Measurements from ENCODE around the gene TMEM120B.

Gene TMEM120B

GRCh38 chr12:121724925-121725324 is 12.4 kb downstream of the TMEM120B start:
- DNase-seq (ENCODE audit: low read depth): no peak
- no peak overlapping the region for H3K4me3 ChIP-seq (ENCODE audit: control insufficient read depth, low read depth, low read length)
- no peak for TF ChIP-seq CTCF (conservative IDR thresholded peaks at IDR 0.05; ENCODE audit: control insufficient read depth, insufficient read depth, low read depth, low read length)

GRCh38 chr12:121725423-121725822 is 12.9 kb downstream of the TMEM120B start:
- no peak for TF ChIP-seq CTCF (conservative IDR thresholded peaks at IDR 0.05; ENCODE audit: control insufficient read depth, insufficient read depth, low read depth, low read length)
- H3K4me3 ChIP-seq (ENCODE audit: control insufficient read depth, low read depth, low read length): no peak overlapping the region
- no peak for DNase-seq (ENCODE audit: low read depth)

GRCh38 chr12:121729021-121729420 is 16.5 kb downstream of the TMEM120B start:
- H3K4me3 ChIP-seq (ENCODE audit: control insufficient read depth, low read depth, low read length): no peak overlapping the region
- TF ChIP-seq CTCF (conservative IDR thresholded peaks at IDR 0.05; ENCODE audit: control insufficient read depth, insufficient read depth, low read depth, low read length): no peak
- DNase-seq (ENCODE audit: low read depth): no peak

- DNase-seq (ENCODE audit: low read depth): no peak
- TF ChIP-seq CTCF (conservative IDR thresholded peaks at IDR 0.05; ENCODE audit: control insufficient read depth, insufficient read depth, low read depth, low read length): no peak
Observed at GRCh38 chr12:121731473-121731872, 18.9 kb downstream of the TMEM120B start.

GRCh38 chr12:121733849-121734248 is 21.3 kb downstream of the TMEM120B start:
- H3K4me3 ChIP-seq (ENCODE audit: control insufficient read depth, low read depth, low read length): no peak overlapping the region
- DNase-seq (ENCODE audit: low read depth): no peak
- TF ChIP-seq CTCF (conservative IDR thresholded peaks at IDR 0.05; ENCODE audit: control insufficient read depth, insufficient read depth, low read depth, low read length): no peak

More at GRCh38 chr12:121731473-121731872, 18.9 kb downstream of the TMEM120B start:
- H3K4me3 ChIP-seq (ENCODE audit: control insufficient read depth, low read depth, low read length): no peak overlapping the region

- no peak for TF ChIP-seq CTCF (conservative IDR thresholded peaks at IDR 0.05; ENCODE audit: control insufficient read depth, insufficient read depth, low read depth, low read length)
- H3K4me3 ChIP-seq (ENCODE audit: control insufficient read depth, low read depth, low read length): no peak overlapping the region
- DNase-seq (ENCODE audit: low read depth): no peak
Observed at GRCh38 chr12:121738340-121738858, 25.8 kb downstream of the TMEM120B start.

GRCh38 chr12:121740847-121741246 is 28.3 kb downstream of the TMEM120B start:
- TF ChIP-seq CTCF (conservative IDR thresholded peaks at IDR 0.05; ENCODE audit: control insufficient read depth, insufficient read depth, low read depth, low read length): no peak
- no peak overlapping the region for H3K4me3 ChIP-seq (ENCODE audit: control insufficient read depth, low read depth, low read length)
- no peak for DNase-seq (ENCODE audit: low read depth)
